GM19023 (cell line): ENCODE measurements around the gene CYP26B1.

Source experiments
- ATAC-seq: cut with Tn5 transposase; IDR thresholded peaks from one replicate; pipeline ENCODE4 v1.9.1; 2021; ENCODE audit warnings: mild to moderate bottlenecking, moderate library complexity; ENCODE audit not compliant: unreplicated experiment

Gene CYP26B1

GRCh38 chr2:72155151-72155550 is 7.5 kb upstream of the CYP26B1 start:
- no peak for ATAC-seq

GRCh38 chr2:72154386-72154975 is 6.8 kb upstream of the CYP26B1 start:
- no peak for ATAC-seq

GRCh38 chr2:72153924-72154323 is 6.3 kb upstream of the CYP26B1 start:
- ATAC-seq, result no peak

- no peak for ATAC-seq
These were observed 5.5 kb upstream of the CYP26B1 start for GRCh38 chr2:72153026-72153791.

GRCh38 chr2:72150861-72151356 is 3.2 kb upstream of the CYP26B1 start:
- no peak for ATAC-seq

GRCh38 chr2:72150157-72150860 is 2.6 kb upstream of the CYP26B1 start:
- ATAC-seq, result no peak

GRCh38 chr2:72149556-72150156 is 2.0 kb upstream of the CYP26B1 start:
- ATAC-seq, result no peak

- ATAC-seq, result no peak
These were observed 1.3 kb upstream of the CYP26B1 start for GRCh38 chr2:72148837-72149555.

- ATAC-seq, result no peak
These were observed 558 bp upstream of the CYP26B1 start for GRCh38 chr2:72148003-72148836.

GRCh38 chr2:72146347-72147302 is 1.0 kb downstream of the CYP26B1 start:
- ATAC-seq, result no peak

- no peak for ATAC-seq
These were observed 1.9 kb downstream of the CYP26B1 start for GRCh38 chr2:72145658-72146329.

- ATAC-seq, result no peak
These were observed 2.4 kb downstream of the CYP26B1 start for GRCh38 chr2:72145289-72145657.

- no peak for ATAC-seq
These were observed 2.9 kb downstream of the CYP26B1 start for GRCh38 chr2:72144632-72145288.

GRCh38 chr2:72144274-72144631 is 3.4 kb downstream of the CYP26B1 start:
- no peak for ATAC-seq

GRCh38 chr2:72143441-72144273 is 4.0 kb downstream of the CYP26B1 start:
- no peak for ATAC-seq

GRCh38 chr2:72142570-72143440 is 4.9 kb downstream of the CYP26B1 start:
- ATAC-seq, result no peak
